HG03097 (cell line): ENCODE data around the gene SUMO2.
"Not testable (repeated sequence)": the region's sequence is repeated elsewhere in the genome, so short reads cannot be mapped to it uniquely, and the experiment has no call there.

ENCODE experiments used
- ATAC-seq: cut with Tn5 transposase; IDR thresholded peaks from one replicate; pipeline ENCODE4 v1.9.1; 2021; ENCODE audit not compliant: unreplicated experiment, low FRiP score

SUMO2 gene

GRCh38 chr17:75182569-75183436 is at the start of gene SUMO2:
Gene SUMO2 (minus strand): TSS chr17:75182959. CDS start chr17:75182834, 125 bp downstream.
- peak; percentile 67 for ATAC-seq

- ATAC-seq, result no peak
Observed at GRCh38 chr17:75231741-75232464, 49.1 kb upstream of the SUMO2 start.

GRCh38 chr17:75231071-75231470 is 48.3 kb upstream of the SUMO2 start:
- ATAC-seq, result no peak

GRCh38 chr17:75228847-75229246 is 46.1 kb upstream of the SUMO2 start:
- ATAC-seq, result no peak

- ATAC-seq, result no peak
Observed at GRCh38 chr17:75228305-75228704, 45.5 kb upstream of the SUMO2 start.

- no peak for ATAC-seq
Observed at GRCh38 chr17:75227729-75228128, 45.0 kb upstream of the SUMO2 start.

- no peak for ATAC-seq
Observed at GRCh38 chr17:75225016-75225415, 42.3 kb upstream of the SUMO2 start.

GRCh38 chr17:75219815-75220214 is 37.1 kb upstream of the SUMO2 start:
- ATAC-seq, result no peak

GRCh38 chr17:75218131-75218530 is 35.4 kb upstream of the SUMO2 start:
- ATAC-seq, result no peak

GRCh38 chr17:75209061-75209460 is 26.3 kb upstream of the SUMO2 start:
- ATAC-seq, result no peak

- ATAC-seq, result no peak
Observed at GRCh38 chr17:75208161-75208560, 25.4 kb upstream of the SUMO2 start.

GRCh38 chr17:75207760-75208159 is 25.0 kb upstream of the SUMO2 start:
- ATAC-seq, result no peak

GRCh38 chr17:75207050-75207407 is 24.3 kb upstream of the SUMO2 start:
- ATAC-seq, result not testable (repeated sequence)

- no peak for ATAC-seq
Observed at GRCh38 chr17:75205793-75206163, 23.0 kb upstream of the SUMO2 start.

- ATAC-seq, result peak; percentile 59
Observed at GRCh38 chr17:75205037-75205792, 22.5 kb upstream of the SUMO2 start, which contains the start of gene NUP85. Gene NUP85 (plus strand): TSS chr17:75205679. CDS start chr17:75205762, 83 bp downstream.

GRCh38 chr17:75199886-75200618 is 17.3 kb upstream of the SUMO2 start:
- no peak for ATAC-seq

GRCh38 chr17:75194879-75195278 is 12.1 kb upstream of the SUMO2 start:
- ATAC-seq, result no peak

GRCh38 chr17:75191584-75191983 is 8.8 kb upstream of the SUMO2 start:
- no peak for ATAC-seq

GRCh38 chr17:75188614-75189013 is 5.9 kb upstream of the SUMO2 start:
- no peak for ATAC-seq
